GM18907 (cell line): ENCODE results near the gene SHROOM1.

Experiments
- ATAC-seq: cut with Tn5 transposase; IDR thresholded peaks from one replicate; pipeline ENCODE4 v1.9.1; 2021; ENCODE audit warnings: mild to moderate bottlenecking, moderate library complexity; ENCODE audit not compliant: unreplicated experiment

The SHROOM1 gene

GRCh38 chr5:132781029-132781428 lies 49.4 kb downstream of the SHROOM1 start:
- ATAC-seq: no peak

- ATAC-seq: no peak
Observed at GRCh38 chr5:132780577-132780976, 49.9 kb downstream of the SHROOM1 start.

GRCh38 chr5:132779961-132780360 lies 50.5 kb downstream of the SHROOM1 start:
- no peak for ATAC-seq

- no peak for ATAC-seq
Observed at GRCh38 chr5:132778856-132779255, 51.6 kb downstream of the SHROOM1 start.

GRCh38 chr5:132778129-132778528 lies 52.3 kb downstream of the SHROOM1 start:
- ATAC-seq: no peak

- peak; percentile 62 for ATAC-seq
Observed at GRCh38 chr5:132777209-132778069, 53.0 kb downstream of the SHROOM1 start, which contains the start of gene SEPTIN8. Gene SEPTIN8, minus strand, starts transcription at chr5:132777239. Its CDS starts 102 bp downstream, at chr5:132777137.

- ATAC-seq: no peak
Observed at GRCh38 chr5:132776938-132777208, 53.6 kb downstream of the SHROOM1 start.

GRCh38 chr5:132776131-132776937 lies 54.1 kb downstream of the SHROOM1 start:
- ATAC-seq: peak; percentile 26

- no peak for ATAC-seq
Observed at GRCh38 chr5:132775476-132775961, 54.9 kb downstream of the SHROOM1 start.

GRCh38 chr5:132774896-132775295 lies 55.6 kb downstream of the SHROOM1 start:
- ATAC-seq: no peak

- ATAC-seq: no peak
Observed at GRCh38 chr5:132774406-132774805, 56.0 kb downstream of the SHROOM1 start.

- no peak for ATAC-seq
Observed at GRCh38 chr5:132773601-132774355, 56.7 kb downstream of the SHROOM1 start.

- no peak for ATAC-seq
Observed at GRCh38 chr5:132773114-132773513, 57.3 kb downstream of the SHROOM1 start.

- no peak for ATAC-seq
Observed at GRCh38 chr5:132772291-132773070, 58.0 kb downstream of the SHROOM1 start.
